Esophagus squamous epithelium (tissue), 5 donors: ENCODE data around the gene UMAD1. TPM values are rescaled to one million over a fixed set of nuclear protein-coding genes. Genes with fewer than 3 reads are reported as not detected.

Experiments
- DNase-seq: peaks from one replicate; lab custom pipeline; 2025; lab: John Stamatoyannopoulos, UW
- H3K27ac ChIP-seq, 4 donors: fragments of 200-600 bp; sonication (generic); one replicate each; pipeline ENCODE4 v1.5.1; 2016 to 2019; ENCODE audit warnings: mild to moderate bottlenecking in 1 of 4
- H3K27me3 ChIP-seq, 4 donors: fragments of 200-600 bp; sonication (generic); 1 replicate in 3 of 4; 2 replicates in 1 of 4; pipeline versions ENCODE4 v1.5.1 to v1.6.0; 2017 to 2021; ENCODE audit warnings: antibody characterized with exemption in 1 of 4
- H3K36me3 ChIP-seq, 3 donors: fragments of 200-600 bp; sonication (generic); one replicate each; pipeline ENCODE4 v1.5.1; 2016 to 2019
- H3K4me1 ChIP-seq, 3 donors: fragments of 200-600 bp; sonication (generic); one replicate each; pipeline ENCODE4 v1.5.1; 2017 to 2019
- H3K4me3 ChIP-seq, 4 donors: fragments of 200-600 bp; sonication (generic); 1 replicate in 3 of 4; 2 replicates in 1 of 4; pipeline ENCODE4 v1.5.1; 2016 to 2019; ENCODE audit warnings: mild to moderate bottlenecking in 2 of 4, moderate library complexity in 1 of 4
- H3K9me3 ChIP-seq, 3 donors: fragments of 200-600 bp; sonication (generic); one replicate each; pipeline ENCODE4 v1.5.1; 2016 to 2019
- POLR2A ChIP-seq, 4 donors: fragments of 450-650 bp; IDR thresholded peaks; one replicate each; pipeline ENCODE4 v1.6.1; 2017; ENCODE audit warnings: antibody characterized with exemption in 4 of 4, mild to moderate bottlenecking in 4 of 4, moderate library complexity in 3 of 4
- WGBS, 2 donors: methylation state at CpG; one replicate each; pipeline ENCODE4 v1.1.5; 2018; 5-methylcytosine and 5-hydroxymethylcytosine counted together
- intact Hi-C: fragments of 100-400 bp; cut with DNase I; formaldehyde crosslinking; loops from one replicate; pipeline ENCODE4 v1.15.0; 2022
- small RNA-seq, 4 donors: library from RNA; depleted of rRNA; stranded (forward); fragments of <200 nt; gene quantifications; one replicate each; pipeline ENCODE3, GENCODE V24; 2016
- total RNA-seq, 4 donors: library from RNA; depleted of rRNA; stranded (reverse); fragments of >200 nt; gene quantifications; one replicate each; pipeline ENCODE4 v1.1.0, GENCODE V29; 2016
- TF ChIP-seq, protein P1 (sequence below), 6 experiments: fragments of 450-650 bp in 4 of 6; fragments of 200-600 bp in 2 of 6; sonication (generic) in 2 of 6; IDR thresholded peaks; one replicate each; pipeline ENCODE4 v1.5.1; 2016 to 2019; ENCODE audit warnings: antibody characterized with exemption in 6 of 6, mild to moderate bottlenecking in 4 of 6, moderate library complexity in 4 of 6
- donor health status: DM: yes; HTN: yes; CAD: no.

Gene UMAD1
- total RNA-seq, 4 donors from 2014 or later: 2.5 to 7.6 (median 6.3) TPM

DNA sequence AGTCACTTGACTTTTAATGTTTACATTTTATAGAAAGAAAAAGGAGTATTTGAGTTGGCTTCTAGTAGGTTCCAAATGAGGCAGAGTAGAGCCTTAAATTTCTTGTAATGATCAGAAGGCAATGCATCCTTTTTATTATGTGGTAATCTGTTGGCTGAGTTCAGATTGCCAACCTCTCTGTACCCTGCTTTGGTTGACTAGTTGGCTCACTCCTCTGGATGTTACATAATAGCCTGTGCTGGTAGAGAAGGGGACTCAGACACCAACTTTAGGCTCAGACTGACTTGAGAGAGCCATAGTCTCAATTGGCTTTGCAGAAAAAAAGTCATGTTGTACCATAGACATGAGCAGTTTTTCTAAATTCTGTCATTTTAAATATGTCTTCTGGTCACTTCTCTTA is 281.3 kb downstream of the UMAD1 start:
- Histone ChIP-seq H3K36me3 (no peaks in the 10 kb centered on the region), H3K4me3 (no peak overlapping the region), H3K4me1 (peaks cover 0 to 20% (median 9%) of the 10 kb centered on the region in 3 donors), H3K9me3 (no peaks in the 10 kb centered on the region), H3K27ac (no peak overlapping the region), H3K27me3 (no peaks in the 10 kb centered on the region)
- TF ChIP-seq, protein P1, sequence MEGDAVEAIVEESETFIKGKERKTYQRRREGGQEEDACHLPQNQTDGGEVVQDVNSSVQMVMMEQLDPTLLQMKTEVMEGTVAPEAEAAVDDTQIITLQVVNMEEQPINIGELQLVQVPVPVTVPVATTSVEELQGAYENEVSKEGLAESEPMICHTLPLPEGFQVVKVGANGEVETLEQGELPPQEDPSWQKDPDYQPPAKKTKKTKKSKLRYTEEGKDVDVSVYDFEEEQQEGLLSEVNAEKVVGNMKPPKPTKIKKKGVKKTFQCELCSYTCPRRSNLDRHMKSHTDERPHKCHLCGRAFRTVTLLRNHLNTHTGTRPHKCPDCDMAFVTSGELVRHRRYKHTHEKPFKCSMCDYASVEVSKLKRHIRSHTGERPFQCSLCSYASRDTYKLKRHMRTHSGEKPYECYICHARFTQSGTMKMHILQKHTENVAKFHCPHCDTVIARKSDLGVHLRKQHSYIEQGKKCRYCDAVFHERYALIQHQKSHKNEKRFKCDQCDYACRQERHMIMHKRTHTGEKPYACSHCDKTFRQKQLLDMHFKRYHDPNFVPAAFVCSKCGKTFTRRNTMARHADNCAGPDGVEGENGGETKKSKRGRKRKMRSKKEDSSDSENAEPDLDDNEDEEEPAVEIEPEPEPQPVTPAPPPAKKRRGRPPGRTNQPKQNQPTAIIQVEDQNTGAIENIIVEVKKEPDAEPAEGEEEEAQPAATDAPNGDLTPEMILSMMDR (IDR thresholded peaks at IDR 0.05): no peak
- TF ChIP-seq POLR2A (IDR thresholded peaks at IDR 0.05): no peak
- intact Hi-C loops: no loop called here
- no peak for DNase-seq

DNA sequence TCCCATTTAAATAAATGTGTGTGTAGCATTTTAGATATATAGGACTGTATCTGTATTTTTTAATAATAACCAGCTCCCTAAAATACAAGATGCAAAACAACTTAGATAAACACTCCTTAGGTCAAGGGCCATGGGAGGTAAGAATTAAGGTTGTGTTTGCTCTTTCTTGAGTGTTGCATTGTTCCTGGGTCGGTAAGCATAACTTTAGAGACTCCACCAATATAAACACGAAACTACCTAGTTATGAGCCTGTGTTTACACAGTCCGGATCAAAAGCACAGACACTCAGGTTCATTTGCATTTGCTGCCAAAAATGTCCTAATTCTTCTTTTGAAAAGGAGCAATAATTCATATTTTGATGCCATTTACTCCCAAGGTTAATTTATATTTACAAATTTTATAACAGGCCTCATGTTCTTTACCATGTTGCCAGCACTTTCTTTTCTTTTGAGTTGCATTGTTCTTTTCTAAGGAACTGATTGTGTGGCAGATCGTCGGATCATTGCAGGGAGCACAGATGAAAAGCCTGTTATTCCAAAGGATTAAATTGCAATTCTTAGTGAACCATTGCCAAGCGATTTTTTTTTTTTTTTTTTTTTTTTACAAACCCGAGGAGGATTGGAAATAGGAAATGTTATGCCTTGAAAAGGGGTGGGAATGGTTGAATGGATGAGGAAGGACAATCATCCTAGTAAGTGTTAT is 282.3 kb downstream of the UMAD1 start:
- Histone ChIP-seq H3K4me3 (no peak overlapping the region), H3K27ac (no peak overlapping the region), H3K9me3 (no peaks in the 10 kb centered on the region), H3K36me3 (no peaks in the 10 kb centered on the region), H3K27me3 (no peaks in the 10 kb centered on the region), H3K4me1 (peaks cover 0 to 20% (median 9%) of the 10 kb centered on the region in 3 donors)
- DNase-seq: no peak
- intact Hi-C loops: no loop called here
- TF ChIP-seq POLR2A (IDR thresholded peaks at IDR 0.05): no peak
- TF ChIP-seq, protein P1 (IDR thresholded peaks at IDR 0.05): no peak
- WGBS, 2 donors: 21 to 30% methylated on average over 7 of the region's 7 CpGs

- Histone ChIP-seq H3K4me1 (peaks cover 0 to 20% (median 9%) of the 10 kb centered on the region in 3 donors), H3K9me3 (no peaks in the 10 kb centered on the region), H3K27me3 (no peaks in the 10 kb centered on the region), H3K27ac (no peak overlapping the region), H3K36me3 (no peaks in the 10 kb centered on the region), H3K4me3 (no peak overlapping the region)
- no peak for TF ChIP-seq POLR2A (IDR thresholded peaks at IDR 0.05)
- TF ChIP-seq, protein P1 (IDR thresholded peaks at IDR 0.05): no peak
- intact Hi-C loops: no loop called here
- WGBS, 2 donors: 43 to 53% methylated on average over 1 of the region's 1 CpG
- DNase-seq: no peak
Measured at GRCh38 chr7:7923818-7924217, 283.3 kb downstream of the UMAD1 start.

DNA sequence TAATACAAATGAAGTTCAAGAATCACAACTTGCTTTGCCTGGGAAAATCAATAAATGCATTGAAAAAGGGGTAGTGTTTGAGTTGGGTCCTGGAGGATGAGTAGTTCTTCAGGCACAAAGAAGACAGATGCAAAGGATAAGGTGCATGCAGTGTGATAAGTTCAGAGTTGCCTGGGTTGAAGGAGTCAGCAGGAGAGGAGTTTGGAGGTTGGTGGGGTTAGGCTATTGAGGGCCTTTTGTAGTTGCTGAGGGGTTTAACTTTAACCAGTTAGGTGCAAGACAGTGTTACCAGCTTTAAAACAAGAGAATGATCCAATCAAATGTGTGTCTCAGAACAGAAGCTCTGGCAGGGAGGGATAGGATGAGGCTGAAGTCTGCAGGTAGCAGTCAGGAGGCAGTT is 283.8 kb downstream of the UMAD1 start:
- peaks cover 0 to 20% (median 9%) of the 10 kb centered on the region in 3 donors for H3K4me1 ChIP-seq
- TF ChIP-seq, protein P1 (IDR thresholded peaks at IDR 0.05): no peak
- no peak for TF ChIP-seq POLR2A (IDR thresholded peaks at IDR 0.05)
- no peak overlapping the region for H3K4me3 ChIP-seq

More for the DNA sequence above, 283.8 kb downstream of the UMAD1 start:
- Histone ChIP-seq H3K9me3 (no peaks in the 10 kb centered on the region), H3K36me3 (no peaks in the 10 kb centered on the region), H3K27me3 (no peaks in the 10 kb centered on the region), H3K27ac (no peak overlapping the region)
- DNase-seq: no peak
- intact Hi-C loops: no loop called here

Small RNA genes within 50 kb of the gene (small RNA-seq; reads per million reads assigned to genes)
- gene RNU6-534P: 0 reads per million in 4 donors

Other genes with a start within 250 kb of the UMAD1 start
- 1 to 10 TPM in 1 of 4 donors, under 1 TPM in 3; 0.11 to 3.1 (median 0.40) TPM for gene COL28A1, start 104.9 kb upstream of the UMAD1 start, total RNA-seq
- gene MIOS, start 73.9 kb upstream of the UMAD1 start, total RNA-seq: 10 to 100 TPM; 36.5 to 62.9 (median 53.7) TPM
- gene RPA3, start 77.9 kb downstream of the UMAD1 start, total RNA-seq: 10 to 100 TPM; 13.0 to 29.3 (median 21.7) TPM